Progenitor cell of endocrine pancreas (in vitro differentiated cells): ENCODE data around the gene COPS8. TPM values are rescaled to one million over a fixed set of nuclear protein-coding genes. Genes with fewer than 3 reads are reported as not detected.

Source experiments
- DNase-seq: peaks from one replicate; pipeline ENCODE4 v3.0.0; 2021; ENCODE audit warnings: low spot score; ENCODE audit not compliant: unreplicated experiment
- H3K27ac Mint-ChIP-seq: 2 replicates; pipeline ENCODE4 v1.8.0; 2021; ENCODE audit warnings: mild to moderate bottlenecking, moderate library complexity, mixed read lengths
- H3K27me3 Mint-ChIP-seq: 2 replicates; pipeline ENCODE4 v1.8.0; 2021; ENCODE audit warnings: mixed read lengths
- H3K36me3 Mint-ChIP-seq: 2 replicates; pipeline ENCODE4 v1.8.0; 2022; ENCODE audit warnings: mixed read lengths; ENCODE audit not compliant: insufficient read depth
- H3K4me1 Mint-ChIP-seq: 2 replicates; pipeline ENCODE4 v1.8.0; 2021; ENCODE audit warnings: low read depth, mixed read lengths
- H3K4me3 Mint-ChIP-seq: 2 replicates; pipeline ENCODE4 v1.8.0; 2021; ENCODE audit warnings: low read depth, mild to moderate bottlenecking, moderate library complexity, mixed read lengths
- H3K9me3 Mint-ChIP-seq: 2 replicates; pipeline ENCODE4 v1.8.0; 2021; ENCODE audit warnings: low read depth, mixed read lengths
- CTCF ChIP-seq: fragments of 200-600 bp; sonication (generic); IDR thresholded peaks from one replicate; pipeline ENCODE4 v1.5.0; 2021; ENCODE audit warnings: antibody characterized with exemption, mild to moderate bottlenecking; ENCODE audit not compliant: unreplicated experiment
- total RNA-seq: library from RNA; stranded (reverse); gene quantifications from 2 replicates; pipeline ENCODE4 v1.2.1, GENCODE V29; 2021

Gene COPS8
- total RNA-seq, 1 donor from 2014 or later, result 46.4 TPM

- Mint-ChIP-seq H3K36me3 (no peaks in the 10 kb centered on the region), H3K4me3 (no peak overlapping the region), H3K27me3 (peaks cover 13% of the 10 kb centered on the region), H3K27ac (no peak overlapping the region), H3K4me1 (peaks cover 9% of the 10 kb centered on the region), H3K9me3 (peaks cover 8% of the 10 kb centered on the region)
- TF ChIP-seq CTCF, result no peak
- no peak for DNase-seq
Measured at GRCh38 chr2:237141571-237142051, 55.9 kb downstream of the COPS8 start.

- peaks cover 13% of the 10 kb centered on the region for H3K27me3 Mint-ChIP-seq
- H3K4me1 Mint-ChIP-seq, result no peaks in the 10 kb centered on the region
- H3K27ac Mint-ChIP-seq, result no peak overlapping the region
- peaks cover 16% of the 10 kb centered on the region for H3K9me3 Mint-ChIP-seq
- TF ChIP-seq CTCF, result no peak
- peaks cover 1% of the 10 kb centered on the region for H3K36me3 Mint-ChIP-seq
- DNase-seq, result no peak
- H3K4me3 Mint-ChIP-seq, result no peak overlapping the region
Measured at GRCh38 chr2:237143118-237143517, 57.4 kb downstream of the COPS8 start.

GRCh38 chr2:237143676-237144440 lies 58.2 kb downstream of the COPS8 start:
- H3K4me1 Mint-ChIP-seq, result no peaks in the 10 kb centered on the region
- peaks cover 13% of the 10 kb centered on the region for H3K27me3 Mint-ChIP-seq
- no peak for TF ChIP-seq CTCF
- no peak for DNase-seq
- peaks cover 19% of the 10 kb centered on the region for H3K9me3 Mint-ChIP-seq
- no peak overlapping the region for H3K27ac Mint-ChIP-seq
- H3K36me3 Mint-ChIP-seq, result peaks cover 1% of the 10 kb centered on the region
- H3K4me3 Mint-ChIP-seq, result no peak overlapping the region

- H3K4me3 Mint-ChIP-seq, result no peak overlapping the region
Measured at GRCh38 chr2:237144516-237144915, 58.8 kb downstream of the COPS8 start.

GRCh38 chr2:237147317-237147716 lies 61.6 kb downstream of the COPS8 start:
- no peak for TF ChIP-seq CTCF
- Mint-ChIP-seq H3K9me3 (peaks cover 19% of the 10 kb centered on the region), H3K36me3 (peaks cover 1% of the 10 kb centered on the region), H3K4me1 (peaks cover 4% of the 10 kb centered on the region), H3K27ac (no peak overlapping the region), H3K4me3 (no peak overlapping the region), H3K27me3 (peaks cover 12% of the 10 kb centered on the region)
- no peak for DNase-seq

More at GRCh38 chr2:237144516-237144915, 58.8 kb downstream of the COPS8 start:
- H3K4me1 Mint-ChIP-seq, result peaks cover 3% of the 10 kb centered on the region
- H3K36me3 Mint-ChIP-seq, result peaks cover 1% of the 10 kb centered on the region
- H3K27me3 Mint-ChIP-seq, result peaks cover 13% of the 10 kb centered on the region
- no peak for DNase-seq
- H3K9me3 Mint-ChIP-seq, result peaks cover 19% of the 10 kb centered on the region
- no peak for TF ChIP-seq CTCF
- no peak overlapping the region for H3K27ac Mint-ChIP-seq
